ENCODE results near the gene PGAP2.

GRCh38 chr11:3799873-3800272 lies 8.5 kb upstream of the PGAP2 start:
- TF ChIP-seq CTCF (IDR thresholded peaks at IDR 0.05) (no peak), RCOR1 (IDR thresholded peaks at IDR 0.05; ENCODE audit: low read depth, low read length) (no peak), RARB (CRISPR knock-in tag; IDR thresholded peaks at IDR 0.05) (no peak), PHF8 (IDR thresholded peaks at IDR 0.05; ENCODE audit: borderline replicate concordance, low read depth) (no peak), MAX (IDR thresholded peaks at IDR 0.05) (no peak), ESRRA (IDR thresholded peaks at IDR 0.05; ENCODE audit: borderline replicate concordance, low read length) (no peak), MAZ (IDR thresholded peaks at IDR 0.05; ENCODE audit: borderline replicate concordance, low read depth, low read length) (no peak), ZNF302 (CRISPR knock-in tag; IDR thresholded peaks at IDR 0.05) (no peak), EP300 (IDR thresholded peaks at IDR 0.05) (no peak), MYC (IDR thresholded peaks at IDR 0.05; ENCODE audit: borderline replicate concordance, low read length) (no peak)

All from A549 (cell line).